Bronchial epithelial cell (primary cell): ENCODE results near the gene PSPN. TPM values are rescaled to one million over a fixed set of nuclear protein-coding genes. Genes with fewer than 3 reads are reported as not detected.
"Not testable (repeated sequence)": the region's sequence is repeated elsewhere in the genome, so short reads cannot be mapped to it uniquely, and the experiment has no call there.

Experiments
- DNase-seq: peaks from one replicate; pipeline ENCODE4 v3.0.0-alpha.2; 2010; ENCODE audit warnings: low read depth
- FAIRE-seq: peaks from 2 replicates; lab custom pipeline; 2011; peaks lifted over from hg19 to GRCh38; lab: Jason Lieb, UNC
- H3K27me3 ChIP-seq: 2 replicates; pipeline ENCODE4 v1.5.1; 2011; ENCODE audit warnings: low read length; ENCODE audit not compliant: control insufficient read depth, insufficient read depth
- H3K36me3 ChIP-seq: 2 replicates; pipeline ENCODE4 v1.5.1; 2011; ENCODE audit warnings: low read length; ENCODE audit not compliant: control insufficient read depth, insufficient read depth
- H3K4me3 ChIP-seq: 2 replicates; pipeline ENCODE4 v1.5.1; 2011; ENCODE audit warnings: mild to moderate bottlenecking, low read depth, low read length, control low read depth
- total RNA-seq: library from RNA; depleted of rRNA; stranded (reverse); fragments of >200 nt; gene quantifications from 2 replicates; pipeline ENCODE4 v1.2.1, GENCODE V29; 2014
- TF ChIP-seq, protein P1 (sequence below): IDR thresholded peaks from 2 replicates; pipeline ENCODE4 v1.5.1; 2011; ENCODE audit warnings: mild to moderate bottlenecking, moderate library complexity, low read length, control low read depth, inconsistent platforms; ENCODE audit not compliant: insufficient read depth, severe bottlenecking

Gene PSPN
- total RNA-seq, 1 donor from 2014 or later: 0.26 TPM

DNA sequence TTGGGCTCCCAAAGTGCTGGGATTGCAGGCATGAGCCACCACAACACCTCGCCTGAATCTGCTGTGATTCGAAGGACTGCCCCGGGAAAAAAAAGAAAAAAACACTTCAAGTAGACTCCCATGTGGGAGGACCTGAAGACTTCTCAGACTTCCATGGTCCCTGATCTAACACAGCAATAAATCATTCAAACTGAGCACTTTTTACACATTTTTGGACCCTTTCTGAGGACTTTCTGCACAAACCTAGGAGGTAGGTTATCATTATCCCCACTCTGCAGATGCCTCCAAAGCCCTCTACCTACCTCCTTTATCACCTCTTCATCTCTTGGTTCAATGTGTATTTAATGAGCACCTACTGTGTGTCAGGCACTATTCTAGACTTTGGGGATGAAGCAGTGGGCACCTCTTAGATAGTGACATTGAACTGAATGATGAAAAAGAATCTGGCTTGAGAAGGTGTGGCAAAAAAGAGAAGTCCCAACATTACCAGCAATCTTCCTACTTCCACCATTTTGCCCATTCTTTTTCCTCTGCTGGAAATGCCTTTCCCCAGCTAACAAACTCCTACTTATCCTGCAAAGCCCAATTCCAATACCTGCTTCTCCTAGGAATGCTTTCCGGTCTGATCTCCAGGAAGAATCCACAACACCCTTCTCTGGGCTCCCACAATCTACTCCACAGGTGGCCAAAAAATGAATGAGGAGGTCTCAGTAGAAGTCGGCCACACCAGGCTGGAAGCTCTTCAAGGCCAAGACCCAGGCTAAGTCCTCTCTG lies 16.0 kb downstream of the PSPN start:
- H3K27me3 ChIP-seq: no peaks in the 10 kb centered on the region

GRCh38 chr19:6358003-6358402 lies 17.7 kb downstream of the PSPN start:
- Histone ChIP-seq H3K4me3 (no peak overlapping the region), H3K27me3 (no peaks in the 10 kb centered on the region), H3K36me3 (no peaks in the 10 kb centered on the region)
- DNase-seq (no peak), FAIRE-seq (no peak)
- TF ChIP-seq, protein P1, sequence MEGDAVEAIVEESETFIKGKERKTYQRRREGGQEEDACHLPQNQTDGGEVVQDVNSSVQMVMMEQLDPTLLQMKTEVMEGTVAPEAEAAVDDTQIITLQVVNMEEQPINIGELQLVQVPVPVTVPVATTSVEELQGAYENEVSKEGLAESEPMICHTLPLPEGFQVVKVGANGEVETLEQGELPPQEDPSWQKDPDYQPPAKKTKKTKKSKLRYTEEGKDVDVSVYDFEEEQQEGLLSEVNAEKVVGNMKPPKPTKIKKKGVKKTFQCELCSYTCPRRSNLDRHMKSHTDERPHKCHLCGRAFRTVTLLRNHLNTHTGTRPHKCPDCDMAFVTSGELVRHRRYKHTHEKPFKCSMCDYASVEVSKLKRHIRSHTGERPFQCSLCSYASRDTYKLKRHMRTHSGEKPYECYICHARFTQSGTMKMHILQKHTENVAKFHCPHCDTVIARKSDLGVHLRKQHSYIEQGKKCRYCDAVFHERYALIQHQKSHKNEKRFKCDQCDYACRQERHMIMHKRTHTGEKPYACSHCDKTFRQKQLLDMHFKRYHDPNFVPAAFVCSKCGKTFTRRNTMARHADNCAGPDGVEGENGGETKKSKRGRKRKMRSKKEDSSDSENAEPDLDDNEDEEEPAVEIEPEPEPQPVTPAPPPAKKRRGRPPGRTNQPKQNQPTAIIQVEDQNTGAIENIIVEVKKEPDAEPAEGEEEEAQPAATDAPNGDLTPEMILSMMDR: no peak

More for the DNA sequence above, 16.0 kb downstream of the PSPN start:
- H3K36me3 ChIP-seq: no peaks in the 10 kb centered on the region
- DNase-seq (no peak), FAIRE-seq (no peak)
- no peak overlapping the region for H3K4me3 ChIP-seq
- TF ChIP-seq, protein P1: no peak

- Histone ChIP-seq H3K27me3 (no peaks in the 10 kb centered on the region), H3K4me3 (no peak overlapping the region), H3K36me3 (no peaks in the 10 kb centered on the region)
- TF ChIP-seq, protein P1: no peak
- DNase-seq: no peak
- FAIRE-seq: no peak
Measured at GRCh38 chr19:6357174-6357573, 18.6 kb downstream of the PSPN start.

GRCh38 chr19:6355321-6356040 lies 20.3 kb downstream of the PSPN start:
- H3K27me3 ChIP-seq, FAIRE-seq, H3K4me3 ChIP-seq, H3K36me3 ChIP-seq, DNase-seq: not testable (repeated sequence)

- no peak for DNase-seq
- FAIRE-seq: no peak
- no peaks in the 10 kb centered on the region for H3K27me3 ChIP-seq
- TF ChIP-seq, protein P1: peak; percentile 30
- H3K36me3 ChIP-seq: no peaks in the 10 kb centered on the region
- H3K4me3 ChIP-seq: no peak overlapping the region
Measured at GRCh38 chr19:6354098-6354674, 21.5 kb downstream of the PSPN start.
